MM.1S (cell line): ENCODE results near the gene MTCL1.

ENCODE experiments used
- DNase-seq: peaks from one replicate; pipeline ENCODE4 v3.0.0-alpha.2; 2015
- H2AFZ ChIP-seq: fragments of 300-600 bp; sonication (generic); 2 replicates; pipeline ENCODE4 v1.6.0; 2016; ENCODE audit warnings: antibody characterized with exemption, low read length
- H3F3A ChIP-seq: fragments of 300-600 bp; sonication (generic); 2 replicates; pipeline ENCODE4 v1.6.1; 2016; ENCODE audit warnings: mild to moderate bottlenecking, antibody characterized with exemption, low read length, moderate library complexity, mixed read lengths; ENCODE audit not compliant: insufficient read depth
- H3K27ac ChIP-seq: fragments of 300-600 bp; sonication (generic); 2 replicates; pipeline ENCODE4 v1.5.1; 2016; ENCODE audit warnings: mild to moderate bottlenecking, low read length
- H3K27me3 ChIP-seq: fragments of 300-600 bp; sonication (generic); replicated peaks from 2 replicates; pipeline ENCODE4 v1.6.0; 2016; ENCODE audit warnings: low read length; ENCODE audit not compliant: insufficient read depth
- H3K36me3 ChIP-seq: fragments of 300-600 bp; sonication (generic); replicated peaks from 2 replicates; pipeline ENCODE4 v1.6.1; 2016; ENCODE audit warnings: mild to moderate bottlenecking, low read length, mixed read lengths; ENCODE audit not compliant: insufficient read depth
- H3K4me1 ChIP-seq: fragments of 300-600 bp; sonication (generic); 2 replicates; pipeline ENCODE4 v1.6.1; 2016; ENCODE audit warnings: low read length, mixed read lengths
- H3K4me2 ChIP-seq: fragments of 300-600 bp; sonication (generic); 2 replicates; pipeline ENCODE4 v1.6.0; 2016; ENCODE audit warnings: low read depth, low read length
- H3K4me3 ChIP-seq: fragments of 300-600 bp; sonication (generic); 2 replicates; pipeline ENCODE4 v1.5.1; 2016; ENCODE audit warnings: low read length, mixed read lengths
- H3K79me2 ChIP-seq: fragments of 300-600 bp; sonication (generic); 2 replicates; pipeline ENCODE4 v1.6.1; 2016; ENCODE audit warnings: mixed run types, low read length, mixed read lengths
- H3K9ac ChIP-seq: fragments of 300-600 bp; sonication (generic); 2 replicates; pipeline ENCODE4 v1.6.1; 2016; ENCODE audit warnings: low read length, mixed read lengths
- H3K9me2 ChIP-seq: fragments of 300-600 bp; sonication (generic); replicated peaks from 2 replicates; pipeline ENCODE4 v1.6.1; 2016; ENCODE audit warnings: mild to moderate bottlenecking, low read length, mixed read lengths; ENCODE audit not compliant: insufficient read depth
- H3K9me3 ChIP-seq: fragments of 300-600 bp; sonication (generic); replicated peaks from 2 replicates; pipeline ENCODE4 v1.6.1; 2016; ENCODE audit warnings: mild to moderate bottlenecking, low read length, mixed read lengths; ENCODE audit not compliant: insufficient read depth
- H4K20me1 ChIP-seq: fragments of 300-600 bp; sonication (generic); 2 replicates; pipeline ENCODE4 v1.6.1; 2016; ENCODE audit warnings: mild to moderate bottlenecking, low read length, moderate library complexity, mixed read lengths; ENCODE audit not compliant: insufficient read depth
- EZH2 ChIP-seq: fragments of 300-600 bp; sonication (generic); optimal IDR thresholded peaks from 2 replicates; pipeline ENCODE3; 2017; ENCODE audit warnings: low read depth, mild to moderate bottlenecking, antibody characterized with exemption, low read length, mixed read lengths
- EZH2phosphoT487 ChIP-seq: fragments of 300-600 bp; sonication (generic); IDR thresholded peaks from 2 replicates; pipeline ENCODE4 v1.6.1; 2018; ENCODE audit warnings: antibody characterized with exemption, low read length
- TF ChIP-seq, protein P1 (sequence below): fragments of 300-600 bp; sonication (generic); IDR thresholded peaks from 2 replicates; pipeline ENCODE4 v1.5.1; 2016; ENCODE audit warnings: antibody characterized with exemption, low read length, mixed read lengths

Gene MTCL1

GRCh38 chr18:8803957-8804356, 98.6 kb downstream of the MTCL1 start:
- H3K4me1 ChIP-seq, result no peaks in the 10 kb centered on the region
- H3F3A ChIP-seq, result no peaks in the 10 kb centered on the region
- H3K9me3 ChIP-seq, result no peaks in the 10 kb centered on the region
- TF ChIP-seq, protein P1, sequence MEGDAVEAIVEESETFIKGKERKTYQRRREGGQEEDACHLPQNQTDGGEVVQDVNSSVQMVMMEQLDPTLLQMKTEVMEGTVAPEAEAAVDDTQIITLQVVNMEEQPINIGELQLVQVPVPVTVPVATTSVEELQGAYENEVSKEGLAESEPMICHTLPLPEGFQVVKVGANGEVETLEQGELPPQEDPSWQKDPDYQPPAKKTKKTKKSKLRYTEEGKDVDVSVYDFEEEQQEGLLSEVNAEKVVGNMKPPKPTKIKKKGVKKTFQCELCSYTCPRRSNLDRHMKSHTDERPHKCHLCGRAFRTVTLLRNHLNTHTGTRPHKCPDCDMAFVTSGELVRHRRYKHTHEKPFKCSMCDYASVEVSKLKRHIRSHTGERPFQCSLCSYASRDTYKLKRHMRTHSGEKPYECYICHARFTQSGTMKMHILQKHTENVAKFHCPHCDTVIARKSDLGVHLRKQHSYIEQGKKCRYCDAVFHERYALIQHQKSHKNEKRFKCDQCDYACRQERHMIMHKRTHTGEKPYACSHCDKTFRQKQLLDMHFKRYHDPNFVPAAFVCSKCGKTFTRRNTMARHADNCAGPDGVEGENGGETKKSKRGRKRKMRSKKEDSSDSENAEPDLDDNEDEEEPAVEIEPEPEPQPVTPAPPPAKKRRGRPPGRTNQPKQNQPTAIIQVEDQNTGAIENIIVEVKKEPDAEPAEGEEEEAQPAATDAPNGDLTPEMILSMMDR, result no peak
- TF ChIP-seq EZH2 (no peak), EZH2phosphoT487 (no peak)
- no peak overlapping the region for H2AFZ ChIP-seq
- H4K20me1 ChIP-seq, result no peaks in the 10 kb centered on the region
- no peak for DNase-seq
- H3K9me2 ChIP-seq, result no peaks in the 10 kb centered on the region
- no peaks in the 10 kb centered on the region for H3K27me3 ChIP-seq
- H3K4me2 ChIP-seq, result no peak overlapping the region
- no peaks in the 10 kb centered on the region; the same call in 1 of the 2 replicates for H3K36me3 ChIP-seq
- H3K79me2 ChIP-seq, result no peaks in the 10 kb centered on the region
- H3K4me3 ChIP-seq, result no peak overlapping the region
- H3K9ac ChIP-seq, result no peak overlapping the region
- H3K27ac ChIP-seq, result no peak overlapping the region

GRCh38 chr18:8805552-8805951, 100.2 kb downstream of the MTCL1 start:
- TF ChIP-seq EZH2 (no peak), EZH2phosphoT487 (no peak)
- Histone ChIP-seq H3K36me3 (no peaks in the 10 kb centered on the region; the same call in 1 of the 2 replicates), H3K4me1 (no peaks in the 10 kb centered on the region), H4K20me1 (no peaks in the 10 kb centered on the region), H3K9ac (no peak overlapping the region), H3K27ac (no peak overlapping the region), H3K9me2 (no peaks in the 10 kb centered on the region), H2AFZ (no peak overlapping the region), H3K9me3 (no peaks in the 10 kb centered on the region), H3K79me2 (no peaks in the 10 kb centered on the region), H3K4me2 (no peak overlapping the region), H3K27me3 (no peaks in the 10 kb centered on the region), H3F3A (no peaks in the 10 kb centered on the region), H3K4me3 (no peak overlapping the region)
- no peak for DNase-seq

- H3K9me2 ChIP-seq, result no peaks in the 10 kb centered on the region
- H2AFZ ChIP-seq, result no peak overlapping the region
- TF ChIP-seq EZH2 (no peak), EZH2phosphoT487 (no peak)
- TF ChIP-seq, protein P1, result no peak
- H3F3A ChIP-seq, result no peaks in the 10 kb centered on the region
- H3K9ac ChIP-seq, result no peak overlapping the region
- H3K4me1 ChIP-seq, result no peaks in the 10 kb centered on the region
- H3K27me3 ChIP-seq, result no peaks in the 10 kb centered on the region
- H4K20me1 ChIP-seq, result no peaks in the 10 kb centered on the region
- no peak for DNase-seq
- H3K79me2 ChIP-seq, result no peaks in the 10 kb centered on the region
- no peak overlapping the region for H3K4me3 ChIP-seq
- H3K27ac ChIP-seq, result no peak overlapping the region
- no peak overlapping the region for H3K4me2 ChIP-seq
- H3K36me3 ChIP-seq, result no peaks in the 10 kb centered on the region; the same call in 1 of the 2 replicates
- H3K9me3 ChIP-seq, result no peaks in the 10 kb centered on the region
Observed at GRCh38 chr18:8806100-8806797, 100.9 kb downstream of the MTCL1 start.
